ENCODE data around the gene SOX11.

The SOX11 gene

GRCh38 chr2:5696945-5697521, 4.8 kb downstream of the SOX11 start:
- no peak for TF ChIP-seq ZNF274 (IDR thresholded peaks at IDR 0.05; ENCODE audit: low read depth, low read length)
- H3K4me3 ChIP-seq (ENCODE audit: low read length), result peak overlapping the region; percentile 20; the same call in 1 of the 2 replicates

GRCh38 chr2:5697562-5697961, 5.4 kb downstream of the SOX11 start:
- no peak overlapping the region for H3K4me3 ChIP-seq (ENCODE audit: low read length)
- TF ChIP-seq ZNF274 (IDR thresholded peaks at IDR 0.05; ENCODE audit: low read depth, low read length), result no peak

GRCh38 chr2:5698134-5698533, 6.0 kb downstream of the SOX11 start:
- TF ChIP-seq ZNF274 (IDR thresholded peaks at IDR 0.05; ENCODE audit: low read depth, low read length), result no peak
- no peak overlapping the region for H3K4me3 ChIP-seq (ENCODE audit: low read length)

GRCh38 chr2:5699963-5700362, 7.8 kb downstream of the SOX11 start:
- no peak for TF ChIP-seq ZNF274 (IDR thresholded peaks at IDR 0.05; ENCODE audit: low read depth, low read length)
- no peak overlapping the region for H3K4me3 ChIP-seq (ENCODE audit: low read length)

- TF ChIP-seq ZNF274 (IDR thresholded peaks at IDR 0.05; ENCODE audit: low read depth, low read length), result no peak
- no peak overlapping the region for H3K4me3 ChIP-seq (ENCODE audit: low read length)
These were observed 8.4 kb downstream of the SOX11 start for GRCh38 chr2:5700551-5700950.

GRCh38 chr2:5701266-5701665, 9.1 kb downstream of the SOX11 start:
- no peak overlapping the region for H3K4me3 ChIP-seq (ENCODE audit: low read length)
- TF ChIP-seq ZNF274 (IDR thresholded peaks at IDR 0.05; ENCODE audit: low read depth, low read length), result no peak

GRCh38 chr2:5703166-5703565, 11.0 kb downstream of the SOX11 start:
- no peak overlapping the region for H3K4me3 ChIP-seq (ENCODE audit: low read length)
- TF ChIP-seq ZNF274 (IDR thresholded peaks at IDR 0.05; ENCODE audit: low read depth, low read length), result no peak

- no peak overlapping the region for H3K4me3 ChIP-seq (ENCODE audit: low read length)
- no peak for TF ChIP-seq ZNF274 (IDR thresholded peaks at IDR 0.05; ENCODE audit: low read depth, low read length)
These were observed 13.3 kb downstream of the SOX11 start for GRCh38 chr2:5705490-5705889.

GRCh38 chr2:5706717-5707455, 14.7 kb downstream of the SOX11 start:
- no peak overlapping the region for H3K4me3 ChIP-seq (ENCODE audit: low read length)
- TF ChIP-seq ZNF274 (IDR thresholded peaks at IDR 0.05; ENCODE audit: low read depth, low read length), result no peak

- no peak for TF ChIP-seq ZNF274 (IDR thresholded peaks at IDR 0.05; ENCODE audit: low read depth, low read length)
- no peak overlapping the region for H3K4me3 ChIP-seq (ENCODE audit: low read length)
These were observed 18.4 kb downstream of the SOX11 start for GRCh38 chr2:5710615-5711014.

GRCh38 chr2:5713101-5713500, 20.9 kb downstream of the SOX11 start:
- H3K4me3 ChIP-seq (ENCODE audit: low read length), result no peak overlapping the region
- TF ChIP-seq ZNF274 (IDR thresholded peaks at IDR 0.05; ENCODE audit: low read depth, low read length), result no peak

- H3K4me3 ChIP-seq (ENCODE audit: low read length), result no peak overlapping the region
- no peak for TF ChIP-seq ZNF274 (IDR thresholded peaks at IDR 0.05; ENCODE audit: low read depth, low read length)
These were observed 27.6 kb downstream of the SOX11 start for GRCh38 chr2:5719629-5720334.

- TF ChIP-seq ZNF274 (IDR thresholded peaks at IDR 0.05; ENCODE audit: low read depth, low read length), result no peak
- no peak overlapping the region for H3K4me3 ChIP-seq (ENCODE audit: low read length)
These were observed 28.2 kb downstream of the SOX11 start for GRCh38 chr2:5720426-5720825.

- TF ChIP-seq ZNF274 (IDR thresholded peaks at IDR 0.05; ENCODE audit: low read depth, low read length), result no peak
- no peak overlapping the region for H3K4me3 ChIP-seq (ENCODE audit: low read length)
These were observed 30.1 kb downstream of the SOX11 start for GRCh38 chr2:5722236-5722635.
